BJ (cell line): ENCODE results near the gene NCOA1. TPM values are rescaled to one million over a fixed set of nuclear protein-coding genes. Genes with fewer than 3 reads are reported as not detected.

Source experiments
- CTCF ChIA-PET: fragments of 350-600 bp; formaldehyde crosslinking; extraction: SDS; loops from one replicate; lab custom pipeline; 2021; ENCODE audit warnings: antibody characterized with exemption, inconsistent platforms; lab: Yijun Ruan, JAX
- POLR2A ChIA-PET: fragments of 300-600 bp; sonication (Branson Sonifier 250); formaldehyde crosslinking; extraction: SDS; loops from one replicate; lab custom pipeline; 2021; ENCODE audit warnings: antibody characterized with exemption; lab: Charles Lee
- DNase-seq: peaks from one replicate; pipeline ENCODE4 v3.0.0-alpha.2; 2011; ENCODE audit warnings: low read depth
- H3K27me3 ChIP-seq: 2 replicates; pipeline ENCODE4 v1.6.0; 2011; ENCODE audit warnings: low read length; ENCODE audit not compliant: control insufficient read depth, insufficient read depth
- H3K36me3 ChIP-seq: 2 replicates; pipeline ENCODE4 v1.5.1; 2011; ENCODE audit warnings: low read length; ENCODE audit not compliant: control insufficient read depth, insufficient read depth
- H3K4me3 ChIP-seq: 2 replicates; pipeline ENCODE4 v1.5.1; 2011; ENCODE audit warnings: low read depth, mild to moderate bottlenecking, control low read depth, low read length
- polyA plus RNA-seq: library from polyadenylated mRNA; depleted of rRNA; stranded (reverse); fragments of >200 nt; gene quantifications from 2 replicates; pipeline ENCODE4 v1.2.3, GENCODE V29; 2011
- TF ChIP-seq, protein P1 (sequence below): IDR thresholded peaks from 2 replicates; pipeline ENCODE4 v1.5.1; 2011; ENCODE audit warnings: low read depth, mild to moderate bottlenecking, control low read depth, inconsistent platforms, low read length, moderate library complexity; ENCODE audit not compliant: insufficient read depth

NCOA1 gene
- polyA plus RNA-seq, 1 experiment, result 16.0 TPM

DNA sequence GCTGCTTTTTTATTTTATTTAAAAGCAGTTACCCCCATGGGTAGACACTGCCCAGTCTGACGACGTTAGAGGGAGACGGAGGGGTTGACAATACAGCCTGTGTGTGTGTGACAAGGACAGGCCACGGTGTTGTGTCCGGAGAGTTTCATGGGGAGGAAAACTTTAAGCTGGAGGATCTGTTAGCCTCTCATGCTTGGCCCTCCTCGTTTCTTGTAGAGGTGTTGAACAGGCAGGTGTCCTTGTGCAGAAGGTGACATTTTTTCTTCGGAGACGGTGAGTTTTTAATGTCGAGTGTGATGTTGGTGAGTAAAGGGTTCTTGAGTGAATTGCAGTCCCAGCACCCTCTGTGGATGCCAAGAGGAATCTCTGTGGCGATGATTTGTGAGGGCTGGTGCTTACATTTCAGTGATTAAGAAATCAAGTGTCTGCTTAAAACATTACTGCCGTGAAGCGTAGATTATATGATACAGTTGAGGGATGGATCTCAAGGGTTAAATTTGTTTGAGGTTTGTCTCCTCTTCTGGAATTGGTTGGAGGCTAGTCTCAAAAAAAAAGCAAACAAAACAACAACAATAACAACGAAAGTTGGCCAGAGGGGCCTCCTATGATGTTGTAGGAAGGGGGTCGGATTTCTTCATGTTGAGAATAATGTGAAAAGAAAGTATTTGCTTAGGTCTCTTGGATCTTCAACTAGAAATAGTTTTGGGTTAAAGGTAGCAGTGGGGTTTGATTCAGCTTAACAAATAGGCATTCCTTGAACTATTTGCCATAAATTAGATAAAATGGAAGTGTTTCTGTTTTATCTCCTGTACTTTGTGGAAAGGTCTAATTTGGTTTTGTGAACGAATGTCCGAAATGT, 1.6 kb downstream of the NCOA1 start:
- Histone ChIP-seq H3K27me3 (no peaks in the 10 kb centered on the region), H3K4me3 (peak overlapping the region; percentile 84), H3K36me3 (no peaks in the 10 kb centered on the region)
- no peak for DNase-seq
- TF ChIP-seq, protein P1, sequence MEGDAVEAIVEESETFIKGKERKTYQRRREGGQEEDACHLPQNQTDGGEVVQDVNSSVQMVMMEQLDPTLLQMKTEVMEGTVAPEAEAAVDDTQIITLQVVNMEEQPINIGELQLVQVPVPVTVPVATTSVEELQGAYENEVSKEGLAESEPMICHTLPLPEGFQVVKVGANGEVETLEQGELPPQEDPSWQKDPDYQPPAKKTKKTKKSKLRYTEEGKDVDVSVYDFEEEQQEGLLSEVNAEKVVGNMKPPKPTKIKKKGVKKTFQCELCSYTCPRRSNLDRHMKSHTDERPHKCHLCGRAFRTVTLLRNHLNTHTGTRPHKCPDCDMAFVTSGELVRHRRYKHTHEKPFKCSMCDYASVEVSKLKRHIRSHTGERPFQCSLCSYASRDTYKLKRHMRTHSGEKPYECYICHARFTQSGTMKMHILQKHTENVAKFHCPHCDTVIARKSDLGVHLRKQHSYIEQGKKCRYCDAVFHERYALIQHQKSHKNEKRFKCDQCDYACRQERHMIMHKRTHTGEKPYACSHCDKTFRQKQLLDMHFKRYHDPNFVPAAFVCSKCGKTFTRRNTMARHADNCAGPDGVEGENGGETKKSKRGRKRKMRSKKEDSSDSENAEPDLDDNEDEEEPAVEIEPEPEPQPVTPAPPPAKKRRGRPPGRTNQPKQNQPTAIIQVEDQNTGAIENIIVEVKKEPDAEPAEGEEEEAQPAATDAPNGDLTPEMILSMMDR, result no peak
- ChIA-PET POLR2A (no interaction called here), CTCF (no interaction called here)

DNA sequence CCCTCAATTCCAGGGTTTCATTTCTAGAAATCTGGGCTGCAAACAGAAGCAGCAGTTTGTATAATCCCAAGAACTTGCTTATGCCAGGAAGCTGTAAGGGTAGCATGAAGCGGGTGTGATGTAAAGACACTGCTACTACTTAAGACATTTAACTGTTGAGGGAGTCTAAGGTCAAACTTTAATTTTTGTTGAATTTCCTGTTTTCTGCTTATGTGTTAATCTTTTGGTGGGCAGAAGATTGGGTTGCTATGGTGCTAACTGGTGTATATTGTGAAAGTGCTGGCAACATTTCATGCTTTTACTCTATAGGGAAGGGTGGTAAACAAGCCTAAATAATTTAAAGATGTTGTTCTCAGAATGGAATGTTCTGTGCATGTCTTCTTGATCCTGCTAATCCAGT, 2.7 kb downstream of the NCOA1 start:
- DNase-seq, result no peak
- ChIA-PET POLR2A (no interaction called here), CTCF (interaction anchor here (0.6 to 0.7 kb wide), 3 partner anchors 21 to 317 kb away, joined by 3 to 4 read pairs (median 3); no protein-coding TSS in a partner anchor)
- TF ChIP-seq, protein P1, result no peak
- H3K4me3 ChIP-seq, result no peak overlapping the region
- H3K27me3 ChIP-seq, result no peaks in the 10 kb centered on the region
- H3K36me3 ChIP-seq, result no peaks in the 10 kb centered on the region

DNA sequence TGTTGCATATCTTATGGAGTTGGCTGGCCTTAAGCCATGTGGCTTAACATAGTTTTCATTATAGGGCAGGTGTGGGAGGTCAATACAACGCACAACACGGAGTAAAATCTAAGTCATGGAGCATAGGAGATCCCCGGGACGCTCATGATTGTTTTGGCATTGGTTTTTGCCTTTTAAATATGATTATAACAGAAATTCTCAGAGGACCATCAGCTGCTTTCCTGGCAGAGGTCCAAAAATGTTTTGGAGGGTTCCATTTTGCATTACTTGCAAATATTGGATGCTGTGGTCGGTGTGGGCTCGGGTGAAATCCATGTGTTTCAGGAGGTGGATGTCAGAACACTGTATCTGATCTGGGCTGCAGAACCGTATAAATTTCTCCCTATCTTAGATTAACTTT, 3.4 kb downstream of the NCOA1 start:
- Histone ChIP-seq H3K4me3 (no peak overlapping the region), H3K36me3 (no peaks in the 10 kb centered on the region), H3K27me3 (no peaks in the 10 kb centered on the region)
- ChIA-PET CTCF (no interaction called here), POLR2A (no interaction called here)
- DNase-seq, result no peak
- TF ChIP-seq, protein P1, result no peak

DNA sequence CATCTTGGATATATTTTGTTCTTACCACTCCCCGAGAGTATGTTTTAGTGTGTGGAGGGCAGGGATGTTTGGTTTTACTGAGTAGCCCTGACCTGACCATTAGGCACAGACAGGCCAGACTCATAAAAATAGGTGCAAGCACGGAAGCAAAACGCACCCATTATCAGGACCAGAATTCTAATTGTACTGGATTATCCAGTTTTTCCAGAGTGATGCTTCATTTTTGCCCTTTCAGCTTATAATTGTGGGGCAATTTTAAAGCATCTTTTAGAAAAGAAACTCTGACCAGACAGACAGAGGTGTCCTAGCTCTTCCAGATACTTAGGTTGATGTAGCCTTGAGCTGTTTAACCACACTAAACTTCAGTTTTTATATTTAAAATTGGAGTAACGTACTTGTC, 4.4 kb downstream of the NCOA1 start:
- H3K27me3 ChIP-seq, result no peaks in the 10 kb centered on the region
- no peaks in the 10 kb centered on the region for H3K36me3 ChIP-seq
- POLR2A ChIA-PET, result no interaction called here
- no peak overlapping the region for H3K4me3 ChIP-seq
- TF ChIP-seq, protein P1, result no peak
- CTCF ChIA-PET, result interaction anchor here (1.1 to 1.3 kb wide), 2 partner anchors 11 to 297 kb away, joined by 3 read pairs; no protein-coding TSS in a partner anchor
- DNase-seq, result no peak

DNA sequence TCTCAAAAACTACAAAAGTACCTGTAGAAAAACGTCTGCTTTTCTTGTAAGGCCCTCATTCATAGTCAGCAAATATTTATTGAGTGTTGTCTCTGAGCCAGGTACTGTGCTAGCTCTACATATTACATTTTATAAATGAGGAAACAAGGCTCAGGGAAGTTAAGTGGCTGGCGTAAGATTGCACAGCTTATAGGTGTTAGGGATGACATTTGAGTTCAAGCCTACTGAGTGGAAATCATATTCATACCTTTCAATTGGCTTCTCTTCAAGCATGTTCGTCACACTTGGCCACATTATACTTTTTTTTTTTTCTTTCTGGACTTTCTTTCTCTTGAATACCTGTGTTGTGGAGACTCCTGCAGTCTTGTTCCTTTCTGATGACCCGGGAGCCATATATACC, 5.9 kb downstream of the NCOA1 start:
- DNase-seq, result no peak
- TF ChIP-seq, protein P1, result no peak
- Histone ChIP-seq H3K4me3 (no peak overlapping the region), H3K27me3 (no peaks in the 10 kb centered on the region), H3K36me3 (no peaks in the 10 kb centered on the region)
- POLR2A ChIA-PET, result no interaction called here
- CTCF ChIA-PET, result no interaction called here
